HepG2 (cell line): ENCODE measurements around the gene SBK3. TPM values are rescaled to one million over a fixed set of nuclear protein-coding genes. Genes with fewer than 3 reads are reported as not detected.

Source experiments
- ATAC-seq: fragments of 200-7000 bp; cut with Tn5 transposase; 3 replicates; pipeline ENCODE4 v1.9.1; 2020; ENCODE audit warnings: mild to moderate bottlenecking, moderate library complexity
- BruUV-seq: library from RNA; stranded (reverse); fragments of 400-500 nt; replicated peaks from 2 replicates; lab custom pipeline; 2021; lab: Mats Ljungman, UMichigan
- CTCF ChIA-PET: fragments of 300-600 bp; formaldehyde crosslinking; extraction: SDS; loops from one replicate; lab custom pipeline; 2021; ENCODE audit warnings: low total read pairs, inconsistent platforms, low intra/inter-chr PET ratio; lab: Yijun Ruan, JAX
- POLR2A ChIA-PET: fragments of 350-600 bp; sonication (Branson Sonifier 250); formaldehyde crosslinking; loops from one replicate; lab custom pipeline; 2020; ENCODE audit warnings: antibody characterized with exemption, inconsistent platforms; lab: Yijun Ruan, JAX
- DNase-seq: peaks from one replicate; pipeline ENCODE4 v3.0.0-alpha.2; 2015; ENCODE audit warnings: low spot score
- FAIRE-seq: peaks from 3 replicates; lab custom pipeline; 2011; peaks lifted over from hg19 to GRCh38; lab: Jason Lieb, UNC
- H2AFZ ChIP-seq: one replicate; pipeline ENCODE4 v1.6.1; 2011; ENCODE audit warnings: low read length, inconsistent platforms
- H3K27ac ChIP-seq: fragments of 300-600 bp; 3 replicates; pipeline ENCODE4 v1.8.0; 2011; ENCODE audit warnings: mixed run types, mild to moderate bottlenecking, mixed read lengths, low read length, inconsistent platforms; ENCODE audit not compliant: insufficient read depth; ENCODE audit errors: extremely low read length
- H3K27me3 ChIP-seq, 2 experiments: fragments of 200-600 bp in 1 of 2; 2 replicates in 1 of 2; 3 replicates in 1 of 2; pipeline versions ENCODE4 v1.6.0 to v1.8.0; 2011; ENCODE audit warnings: low read length in 2 of 2, mild to moderate bottlenecking in 2 of 2, moderate library complexity in 2 of 2, inconsistent platforms in 1 of 2; ENCODE audit not compliant: insufficient read depth in 2 of 2, control insufficient read depth in 1 of 2
- H3K36me3 ChIP-seq, 2 experiments: fragments of 200-600 bp in 1 of 2; replicated peaks in 1 of 2; 2 replicates in 1 of 2; 3 replicates in 1 of 2; pipeline versions ENCODE4 v1.5.1 to v1.8.0; 2011; ENCODE audit warnings: low read length in 2 of 2, inconsistent platforms in 1 of 2; ENCODE audit not compliant: insufficient read depth in 2 of 2, control insufficient read depth in 1 of 2
- H3K4me1 ChIP-seq: 2 replicates; pipeline ENCODE4 v1.5.1; 2012; ENCODE audit warnings: low read length, inconsistent platforms; ENCODE audit not compliant: insufficient read depth
- H3K4me2 ChIP-seq: 2 replicates; pipeline ENCODE4 v1.6.0; 2011; ENCODE audit warnings: low read depth, low read length, inconsistent platforms
- H3K4me3 ChIP-seq, 3 experiments: fragments of 200-600 bp in 1 of 3; sonication (generic), shearing (Covaris generic) in 1 of 3; replicated peaks in 1 of 3; 2 replicates each; pipeline ENCODE4 v1.5.1; 2011 to 2016; ENCODE audit warnings: low read length in 3 of 3, inconsistent platforms in 2 of 3, low read depth in 2 of 3, mild to moderate bottlenecking in 2 of 3, control low read depth in 1 of 3, mixed read lengths in 1 of 3; ENCODE audit not compliant: insufficient read depth in 1 of 3
- H3K79me2 ChIP-seq: one replicate; pipeline ENCODE4 v1.6.1; 2011; ENCODE audit warnings: low read length, inconsistent platforms; ENCODE audit not compliant: insufficient read depth
- H3K9ac ChIP-seq: 2 replicates; pipeline ENCODE4 v1.6.0; 2011; ENCODE audit warnings: mild to moderate bottlenecking, low read depth, low read length, inconsistent platforms; ENCODE audit not compliant: insufficient read depth
- H3K9me3 ChIP-seq: 2 replicates; pipeline ENCODE4 v1.5.1; 2012; ENCODE audit warnings: mild to moderate bottlenecking, low read length
- H4K20me1 ChIP-seq: 2 replicates; pipeline ENCODE4 v1.6.0; 2011; ENCODE audit warnings: inconsistent platforms, mild to moderate bottlenecking, low read length, moderate library complexity; ENCODE audit not compliant: insufficient read depth
- ATF7-NPFF ChIP-seq: sonication (generic); formaldehyde crosslinking; IDR thresholded peaks from 2 replicates; pipeline ENCODE4 v1.8.1; 2023; ENCODE audit warnings: mild to moderate bottlenecking, low read depth, missing genetic modification reagents, moderate library complexity
- DNMT1 ChIP-seq: sonication (generic); formaldehyde crosslinking; IDR thresholded peaks from 2 replicates; pipeline ENCODE4 v1.5.1; 2020; ENCODE audit warnings: mild to moderate bottlenecking, missing genetic modification reagents
- FOSL1 ChIP-seq: sonication (generic); formaldehyde crosslinking; IDR thresholded peaks from 2 replicates; pipeline ENCODE4 v1.9.0; 2021; ENCODE audit warnings: missing genetic modification reagents, borderline replicate concordance
- GATAD1 ChIP-seq: IDR thresholded peaks from 2 replicates; pipeline ENCODE4 v1.6.1; 2016; ENCODE audit warnings: missing genetic modification reagents, missing compliant biosample characterization
- HIVEP1 ChIP-seq: sonication (generic); formaldehyde crosslinking; IDR thresholded peaks from 2 replicates; pipeline ENCODE4 v1.4.0; 2020; ENCODE audit warnings: mild to moderate bottlenecking, missing genetic modification reagents
- HOXA3 ChIP-seq: sonication (generic); formaldehyde crosslinking; IDR thresholded peaks from 2 replicates; pipeline ENCODE4 v1.5.0; 2020; ENCODE audit warnings: missing genetic modification reagents
- KAT7 ChIP-seq: IDR thresholded peaks from 2 replicates; pipeline ENCODE4 v1.6.1; 2018; ENCODE audit warnings: borderline replicate concordance, missing compliant biosample characterization
- KAT8 ChIP-seq: IDR thresholded peaks from 2 replicates; pipeline ENCODE4 v1.6.1; 2016; ENCODE audit warnings: missing genetic modification reagents, missing compliant biosample characterization
- KDM3A ChIP-seq: IDR thresholded peaks from 2 replicates; pipeline ENCODE4 v1.6.1; 2018; ENCODE audit warnings: low read depth, missing compliant biosample characterization
- MXI1 ChIP-seq: IDR thresholded peaks from 3 replicates; pipeline ENCODE4 v1.6.1; 2012; ENCODE audit warnings: low read depth, low read length, inconsistent platforms, borderline replicate concordance
- POLR2AphosphoS5 ChIP-seq: IDR thresholded peaks from 2 replicates; pipeline ENCODE4 v1.6.1; 2012; ENCODE audit warnings: low read depth, low read length
- RBM22 ChIP-seq: fragments of 200-400 bp; formaldehyde crosslinking; optimal IDR thresholded peaks from 2 replicates; pipeline ENCODE3; 2017; ENCODE audit warnings: mild to moderate bottlenecking, low read length, moderate library complexity
- SRSF4 ChIP-seq: fragments of 200-400 bp; formaldehyde crosslinking; IDR thresholded peaks from one replicate; pipeline ENCODE4 v1.6.1; 2018; ENCODE audit warnings: mild to moderate bottlenecking, low read depth, low read length, moderate library complexity; ENCODE audit not compliant: poor library complexity, severe bottlenecking
- STAG1 ChIP-seq: sonication (generic); formaldehyde crosslinking; IDR thresholded peaks from 2 replicates; pipeline ENCODE4 v1.4.0; 2020; ENCODE audit warnings: missing genetic modification reagents
- ZNF775 ChIP-seq: sonication (generic); formaldehyde crosslinking; IDR thresholded peaks from 2 replicates; pipeline ENCODE4 v1.4.0; 2020; ENCODE audit warnings: missing genetic modification reagents, mild to moderate bottlenecking, moderate library complexity, borderline replicate concordance
- ZNF788 ChIP-seq: sonication (generic); formaldehyde crosslinking; IDR thresholded peaks from 2 replicates; pipeline ENCODE4 v1.5.0; 2020; ENCODE audit warnings: mild to moderate bottlenecking, missing genetic modification reagents, borderline replicate concordance
- WGBS: methylation state at CpG from one replicate; pipeline ENCODE4 v1.1.6; 2017; ENCODE audit warnings: low lambda C conversion rate; 5-methylcytosine and 5-hydroxymethylcytosine counted together
- in situ Hi-C: cut with HindIII; loops from 2 replicates; pipeline ENCODE4 v1.10.0; 2017; ENCODE audit warnings: low pct_unique_long_range_greater_than_20kb; ENCODE audit not compliant: extremely low pct_ligation_motif_present
- intact Hi-C: fragments of 100-400 bp; cut with micrococcal nuclease; formaldehyde crosslinking; loops from one replicate; pipeline ENCODE4 v1.10.0; 2022; ENCODE audit not compliant: unreplicated experiment
- polyA plus RNA-seq, 8 experiments: library from polyadenylated mRNA; depleted of rRNA in 3 of 8; stranded (reverse) in 7 of 8; unstranded in 1 of 8; fragments of >200 nt; fragmentation: Illumina TruSeq in 4 of 8; extraction: Trizol in 4 of 8; gene quantifications; 2 replicates each; pipeline versions ENCODE4 v1.2.1 to v1.2.3, GENCODE V29; 2011 to 2016; ENCODE audit warnings: low read depth in 4 of 8, missing spikeins in 1 of 8, mixed read lengths in 1 of 8; ENCODE audit not compliant: insufficient read depth in 1 of 8
- total RNA-seq, 5 experiments: library from RNA; depleted of rRNA; stranded (reverse); fragments of >200 nt; fragmentation: Illumina TruSeq; extraction: Trizol; gene quantifications; 2 replicates each; pipeline ENCODE4 v1.2.3, GENCODE V29; 2016; ENCODE audit warnings: low read depth in 1 of 5

Gene SBK3
- total and polyA plus RNA-seq, 2 of the 13 experiments (the other 11 are each of a cell fraction or from before 2014, with no cell fraction given) = 0.66 to 0.77 TPM

DNA sequence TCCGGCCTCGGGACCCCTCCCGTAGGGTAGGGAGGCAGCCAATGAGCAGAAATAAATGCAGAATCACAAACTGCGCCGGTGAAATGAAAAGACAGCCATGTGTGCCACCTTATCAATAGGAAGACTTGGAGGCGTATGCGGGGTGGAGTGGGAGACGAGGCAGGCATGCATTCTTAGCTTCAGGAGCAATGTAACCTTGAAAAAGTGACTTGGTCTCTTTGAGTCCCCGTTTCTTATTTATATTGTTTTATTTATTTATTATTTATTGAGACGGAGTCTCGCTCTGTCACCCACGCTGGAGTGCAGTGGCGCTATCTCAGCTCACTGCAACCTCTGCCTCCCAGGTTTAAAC is 41.1 kb downstream of the SBK3 start:
- no TSS peak for BruUV-seq
- no peak for ATAC-seq
- WGBS = 12% methylated on average over 12 of the region's 13 CpGs

DNA sequence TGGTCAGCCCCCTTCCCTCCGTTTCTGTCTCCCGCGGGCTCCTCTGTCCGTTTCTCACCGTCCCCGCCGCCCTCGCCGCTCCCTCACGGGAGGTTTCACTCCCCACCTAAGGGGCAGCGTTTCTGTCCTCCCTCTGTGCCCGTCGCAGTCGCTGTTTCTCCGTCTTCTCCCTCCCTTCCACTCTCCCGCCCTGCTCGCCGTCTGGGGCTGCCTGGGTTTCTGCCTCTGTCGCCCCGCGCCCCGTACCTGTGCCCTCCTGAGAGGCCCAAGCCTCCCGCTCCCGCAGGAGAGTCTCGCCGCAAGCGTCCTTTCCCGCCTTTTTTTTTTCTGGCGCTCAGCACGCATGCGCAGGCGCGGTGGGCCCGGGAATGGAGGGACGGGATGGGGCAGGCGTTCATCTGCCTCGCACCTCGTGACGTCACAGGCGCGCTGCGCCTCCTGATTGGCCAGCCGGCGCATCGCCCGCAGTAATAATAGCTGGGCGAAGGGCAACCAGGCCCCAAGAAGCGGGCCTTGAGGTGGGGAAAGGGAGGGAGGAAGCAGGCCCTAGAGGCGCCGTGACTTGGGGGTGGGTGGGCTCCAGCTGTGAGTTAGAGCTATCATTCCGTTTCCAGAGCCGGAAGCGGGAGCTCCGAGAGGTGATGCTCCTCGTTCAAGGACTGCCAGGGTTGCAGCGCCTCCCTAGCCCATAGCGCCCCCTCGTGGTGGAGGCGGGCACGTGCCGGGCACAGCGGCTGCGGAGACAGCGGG is 41.7 kb downstream of the SBK3 start:
- in situ Hi-C loops = no loop called here
- DNase-seq = peak; percentile 64
- H3K36me3 ChIP-seq = no peaks in the 10 kb centered on the region
- peak overlapping the region; percentile 59 for H3K4me2 ChIP-seq
- H3K4me3 ChIP-seq = peak overlapping the region in 2 of 3 experiments; percentile 39 to 54; a peak in 3 of 6 replicates
- intact Hi-C loops = no loop called here
- peaks cover 3 to 41% of the 10 kb centered on the region in 2 experiments; a peak in 4 of 5 replicates for H3K27me3 ChIP-seq
- H2AFZ ChIP-seq = no peak overlapping the region
- no peaks in the 10 kb centered on the region for H3K9me3 ChIP-seq
- H3K27ac ChIP-seq = no peak overlapping the region
- 42% methylated on average over 62 of the region's 64 CpGs for WGBS
- ChIA-PET CTCF (interaction anchor here (0.8 to 2.0 kb wide), 4 partner anchors 36 to 362 kb away, joined by 3 to 24 read pairs (median 6); no protein-coding TSS in a partner anchor), POLR2A (interaction anchor here (1.0 to 1.9 kb wide), 7 partner anchors 10 to 275 kb away, joined by 3 to 10 read pairs (median 5); partner anchors contain the start of genes FIZ1, ISOC2, TMEM86B and ZNF524)
- H3K79me2 ChIP-seq = no peaks in the 10 kb centered on the region
- BruUV-seq = no TSS peak
- peaks cover 19% of the 10 kb centered on the region for H3K4me1 ChIP-seq
- no peak overlapping the region for H3K9ac ChIP-seq
- FAIRE-seq = no peak
- H4K20me1 ChIP-seq = no peaks in the 10 kb centered on the region
- peak; percentile 91 for ATAC-seq
- peak; percentile 87; the same call in 1 of the 2 replicates for TF ChIP-seq DNMT1
- peak; percentile 56; the same call in 1 of the 2 replicates for TF ChIP-seq GATAD1 (CRISPR knock-in tag)
- peak; percentile 94 for TF ChIP-seq STAG1 (CRISPR knock-in tag)
- TF ChIP-seq RBM22 = no peak
- no peak for TF ChIP-seq ZNF775 (CRISPR knock-in tag)
- no peak for TF ChIP-seq FOSL1 (CRISPR knock-in tag)
- no peak; the same call in 1 of the 2 replicates for TF ChIP-seq HIVEP1 (CRISPR knock-in tag)
- TF ChIP-seq HOXA3 (CRISPR knock-in tag) = peak; percentile 84
- TF ChIP-seq ATF7-NPFF (CRISPR knock-in tag) = peak; percentile 43; the same call in 1 of the 2 replicates
- TF ChIP-seq KDM3A (CRISPR knock-in tag) = peak; percentile 86; the same call in 1 of the 2 replicates
- no peak for TF ChIP-seq POLR2AphosphoS5
- TF ChIP-seq KAT8 (CRISPR knock-in tag) = peak; percentile 54

More for the DNA sequence above, 41.1 kb downstream of the SBK3 start:
- Histone ChIP-seq H3K9me3 (no peaks in the 10 kb centered on the region), H3K36me3 (no peaks in the 10 kb centered on the region), H3K4me1 (peaks cover 20% of the 10 kb centered on the region), H3K27ac (no peak overlapping the region), H3K79me2 (no peaks in the 10 kb centered on the region), H3K9ac (no peak overlapping the region), H4K20me1 (no peaks in the 10 kb centered on the region), H3K4me3 (no peak overlapping the region), H2AFZ (no peak overlapping the region), H3K4me2 (peak overlapping the region; percentile 59), H3K27me3 (peaks cover 1 to 36% of the 10 kb centered on the region in 2 experiments; a peak in 4 of 5 replicates)
- intact Hi-C loops = no loop called here
- TF ChIP-seq SRSF4 (no peak), KAT7 (CRISPR knock-in tag) (0 out of 2 replicates have a peak, but pooled peaks have one; percentile 1), MXI1 (0 out of 3 replicates have a peak, but pooled peaks have one; percentile 44), ZNF788 (CRISPR knock-in tag) (0 out of 2 replicates have a peak, but pooled peaks have one; percentile 11)
- DNase-seq (no peak), FAIRE-seq (no peak)
- ChIA-PET POLR2A (interaction anchor here (0.9 to 1.9 kb wide), 8 partner anchors 10 to 276 kb away, joined by 3 to 10 read pairs (median 5); partner anchors contain the start of genes FIZ1, ISOC2, TMEM86B and ZNF524), CTCF (interaction anchor here (1.1 to 2.0 kb wide), 3 partner anchors 36 to 363 kb away, joined by 3 to 24 read pairs (median 10); no protein-coding TSS in a partner anchor)
- in situ Hi-C loops = no loop called here
